GM12891 (cell line): Measurements from ENCODE around the gene RNU6-1. TPM values are rescaled to one million over a fixed set of nuclear protein-coding genes. Genes with fewer than 3 reads are reported as not detected.

Experiments used
- DNase-seq: peaks from one replicate; pipeline ENCODE4 v3.0.0; 2011; ENCODE audit warnings: low spot score; ENCODE audit not compliant: insufficient read length
- FAIRE-seq: peaks from 2 replicates; lab custom pipeline; 2011; peaks lifted over from hg19 to GRCh38; lab: Jason Lieb, UNC
- PAX5 ChIP-seq: IDR thresholded peaks from 2 replicates; pipeline ENCODE4 v1.6.1; 2011; ENCODE audit warnings: low read length, moderate library complexity, mild to moderate bottlenecking; ENCODE audit not compliant: insufficient read depth, severe bottlenecking
- POLR2A ChIP-seq: IDR thresholded peaks from 2 replicates; pipeline ENCODE4 v1.6.1; 2011; ENCODE audit warnings: low read depth, low read length, control low read depth
- POLR2AphosphoS5 ChIP-seq: IDR thresholded peaks from 2 replicates; pipeline ENCODE4 v1.6.1; 2011; ENCODE audit warnings: low read depth, low read length, control low read depth
- POU2F2 ChIP-seq: IDR thresholded peaks from 2 replicates; pipeline ENCODE4 v1.6.1; 2011; ENCODE audit warnings: low read depth, mild to moderate bottlenecking, control low read depth, low read length, moderate library complexity
- SPI1 ChIP-seq: IDR thresholded peaks from 2 replicates; pipeline ENCODE4 v1.6.1; 2011; ENCODE audit warnings: low read depth, low read length, control low read depth
- TAF1 ChIP-seq: IDR thresholded peaks from 2 replicates; pipeline ENCODE4 v1.6.1; 2011; ENCODE audit warnings: low read depth, low read length, control low read depth
- polyA plus RNA-seq: library from polyadenylated mRNA; unstranded; fragments of >200 nt; gene quantifications from one replicate; pipeline ENCODE4 v1.2.1, GENCODE V29; 2012; ENCODE audit warnings: low read depth, missing spikeins, inconsistent platforms; ENCODE audit not compliant: missing spikeins

RNU6-1 gene
- polyA plus RNA-seq = not detected

- no peak for DNase-seq
- peak; percentile 97 for FAIRE-seq
- TF ChIP-seq POLR2A = peak; percentile 78
- TF ChIP-seq POLR2AphosphoS5 = peak; percentile 87
- TF ChIP-seq POU2F2 = peak; percentile 99
- peak; percentile 80 for TF ChIP-seq TAF1
- peak; percentile 27 for TF ChIP-seq PAX5
- TF ChIP-seq SPI1 = no peak
Observed at GRCh38 chr15:67839929-67840748, at the start of gene RNU6-1. RNU6-1 (minus strand) TSS chr15:67840045.

DNA sequence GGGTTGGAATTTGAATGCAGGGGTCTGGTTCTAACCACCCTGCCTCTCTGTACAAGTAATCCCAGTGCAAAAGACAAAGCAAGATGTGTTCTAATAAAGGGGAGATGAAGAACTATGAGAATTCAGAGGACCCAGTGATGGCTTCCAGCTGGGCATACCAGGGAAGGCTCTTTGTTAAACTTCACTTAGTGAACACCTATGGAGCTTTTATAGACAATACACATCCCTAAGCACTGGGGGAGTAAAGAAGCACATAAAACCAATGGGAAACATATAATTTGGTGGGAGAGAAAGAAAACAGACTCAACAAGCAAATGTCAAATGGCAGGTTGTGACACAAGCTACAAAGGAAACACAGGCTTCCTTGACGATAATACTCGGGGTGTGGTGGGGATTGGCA, 47.9 kb upstream of the RNU6-1 start:
- DNase-seq (no peak), FAIRE-seq (no peak)

DNA sequence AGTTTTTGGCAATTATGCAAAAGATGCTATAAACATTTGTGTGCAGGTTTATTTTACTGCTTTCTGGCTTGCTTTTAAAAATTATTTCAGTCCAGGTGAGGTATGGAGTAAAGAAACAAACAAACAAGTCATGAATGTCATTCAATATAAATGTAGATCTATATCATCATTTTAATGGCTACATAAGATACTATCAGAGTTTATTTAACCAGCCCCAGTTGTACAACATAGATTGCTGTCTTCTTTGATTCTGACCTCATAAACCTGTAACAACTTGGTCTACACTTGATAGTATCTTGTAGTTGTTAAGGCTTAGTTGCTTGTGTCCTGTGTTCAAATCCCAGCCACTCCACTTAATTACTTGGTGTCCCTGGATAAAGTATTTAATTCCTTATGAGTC, 46.0 kb upstream of the RNU6-1 start:
- TF ChIP-seq SPI1 = no peak
- FAIRE-seq (no peak), DNase-seq (no peak)

More for the DNA sequence above, 47.9 kb upstream of the RNU6-1 start:
- TF ChIP-seq TAF1 = no peak
- no peak for TF ChIP-seq SPI1
- no peak for TF ChIP-seq PAX5
- TF ChIP-seq POU2F2 = no peak

DNA sequence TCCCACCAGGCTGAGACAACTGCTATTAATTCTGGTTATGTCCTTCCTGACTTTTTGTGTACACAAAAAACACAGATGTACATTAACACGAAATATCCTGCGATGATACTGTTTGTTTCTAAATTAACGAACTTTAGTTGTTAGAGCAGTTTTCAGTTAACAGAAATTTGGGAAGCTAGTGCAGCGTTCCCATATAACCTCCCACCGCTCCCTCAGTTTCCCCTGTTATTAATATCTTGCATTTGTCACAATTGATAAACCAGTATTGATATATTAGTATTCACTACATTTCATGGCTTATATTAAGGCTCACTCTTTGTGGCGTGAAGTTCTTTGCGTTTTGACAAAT, 45.3 kb upstream of the RNU6-1 start:
- no peak for FAIRE-seq
- TF ChIP-seq POU2F2 (no peak), POLR2A (no peak), SPI1 (no peak), PAX5 (no peak), POLR2AphosphoS5 (no peak), TAF1 (no peak)
- DNase-seq = no peak

DNA sequence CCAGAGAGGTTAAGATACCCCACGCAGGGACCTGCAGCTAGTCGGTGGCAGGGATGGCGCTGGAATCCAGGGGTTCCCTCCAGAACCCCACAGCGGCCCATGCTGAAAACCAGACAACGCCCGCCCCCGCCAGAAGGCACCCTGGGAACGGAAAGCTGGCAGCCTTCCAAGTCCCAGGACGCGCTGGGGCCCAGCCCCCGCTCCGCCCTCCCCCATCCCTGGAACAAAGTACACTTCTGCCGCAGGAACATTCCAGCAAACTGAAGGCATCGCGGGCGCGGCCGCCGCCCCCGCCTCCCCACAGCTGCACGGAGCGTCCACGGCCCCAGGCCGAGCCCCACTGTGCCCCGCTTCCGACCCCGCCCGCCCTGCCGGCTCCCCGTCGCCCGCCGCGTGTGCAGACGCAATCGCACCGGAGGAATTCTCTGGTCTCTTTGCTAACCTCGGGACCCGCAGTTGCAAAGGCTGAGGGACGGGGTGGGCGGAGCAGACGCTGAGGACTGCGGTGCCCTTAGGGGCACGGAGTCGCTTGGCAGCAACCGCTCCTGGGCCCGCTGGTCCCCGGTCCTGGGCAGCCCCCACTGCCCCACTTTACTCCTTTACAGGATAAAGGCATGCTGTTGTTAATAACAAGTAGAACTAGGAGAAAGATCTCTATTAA, 44.8 kb upstream of the RNU6-1 start:
- DNase-seq (no peak), FAIRE-seq (peak; percentile 9)
- TF ChIP-seq POU2F2 (no peak), SPI1 (no peak), POLR2AphosphoS5 (no peak), PAX5 (no peak)

DNA sequence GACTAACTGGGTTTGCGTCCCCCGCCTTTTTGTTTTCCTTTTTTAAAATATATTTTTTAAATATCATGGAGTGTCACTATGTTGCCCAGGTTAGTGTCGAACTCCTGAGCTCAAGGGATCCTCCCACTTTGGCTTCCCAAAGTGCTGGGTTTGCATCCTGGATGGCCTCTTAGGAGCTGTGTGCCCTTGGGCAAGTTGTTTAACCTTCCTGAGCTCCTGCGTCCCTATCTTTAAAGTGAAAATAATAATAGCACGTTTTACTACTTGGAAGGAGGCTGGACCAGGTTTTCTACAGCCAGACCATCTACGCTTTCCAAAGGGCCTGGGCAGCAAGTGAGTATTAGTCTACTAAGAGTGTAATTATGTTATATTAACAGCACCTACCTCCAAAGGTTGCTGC, 44.2 kb upstream of the RNU6-1 start:
- TF ChIP-seq SPI1 (no peak), POU2F2 (no peak), POLR2A (no peak)
- no peak for DNase-seq
- FAIRE-seq = no peak

- no peak for TF ChIP-seq PAX5
- no peak for TF ChIP-seq TAF1
- no peak for DNase-seq
- FAIRE-seq = no peak
Observed at GRCh38 chr15:67883234-67883773, 43.5 kb upstream of the RNU6-1 start.

DNA sequence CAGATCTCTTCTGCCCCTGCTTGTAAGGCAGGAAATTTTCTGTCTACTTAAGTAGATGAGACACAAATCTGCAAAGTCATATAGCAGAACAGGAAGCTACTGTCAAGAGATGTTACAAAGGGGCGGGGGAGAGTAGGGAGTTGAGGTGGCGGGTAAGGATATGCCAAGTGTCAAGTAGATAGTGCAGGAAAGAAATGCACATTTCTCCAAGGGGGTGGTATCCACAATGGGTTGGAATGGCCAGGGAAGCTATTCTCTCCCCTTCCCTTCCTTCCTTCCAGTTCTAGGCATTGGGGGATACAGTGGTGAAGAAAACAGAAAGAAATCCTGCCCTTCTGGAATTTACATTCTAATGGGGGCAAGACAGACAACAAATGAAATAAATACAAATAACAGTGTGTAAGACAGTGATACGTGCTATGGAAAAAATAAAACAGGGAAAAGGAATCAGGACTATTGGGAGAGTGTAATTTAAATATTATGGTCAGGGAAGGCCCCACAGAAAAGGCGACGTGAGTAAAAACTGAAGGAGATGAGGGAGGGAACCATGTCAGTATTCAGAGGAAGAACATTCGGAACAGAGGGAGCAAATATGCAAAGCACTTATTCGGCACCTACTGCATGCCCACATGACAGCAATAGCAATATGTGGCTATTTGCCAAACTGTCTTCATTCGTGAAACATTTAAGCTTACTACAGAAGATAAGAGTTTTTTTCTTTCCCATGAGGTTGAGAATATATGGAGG, 42.8 kb upstream of the RNU6-1 start:
- FAIRE-seq (peak; percentile 70), DNase-seq (no peak)
- TF ChIP-seq TAF1 (no peak), POLR2A (no peak), SPI1 (no peak), PAX5 (no peak), POLR2AphosphoS5 (no peak), POU2F2 (no peak)

DNA sequence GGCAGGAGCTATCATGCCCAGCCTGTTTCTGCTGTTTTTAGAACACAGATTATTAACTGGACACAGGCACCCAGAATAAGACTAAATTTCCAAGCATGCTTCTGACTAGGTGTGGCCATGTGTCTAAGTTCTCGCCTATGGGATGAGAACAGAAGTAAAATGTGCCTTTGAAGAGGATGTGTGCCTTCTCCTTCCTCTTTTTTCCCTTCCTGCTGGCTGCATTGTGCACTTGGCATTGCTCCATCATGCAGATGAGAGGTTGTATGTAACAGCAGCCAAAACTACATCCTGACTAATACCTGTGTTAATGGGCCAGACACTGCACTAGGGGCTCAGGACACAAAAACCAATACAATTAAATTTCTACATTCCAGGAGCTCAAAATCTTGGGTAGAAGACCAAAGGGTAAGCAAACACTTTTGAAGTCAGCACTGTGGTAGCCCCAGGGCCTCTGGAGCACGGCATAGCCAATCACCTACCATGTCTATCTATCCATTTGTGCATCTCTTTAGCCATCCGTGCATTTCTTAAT, 40.9 kb upstream of the RNU6-1 start:
- TF ChIP-seq POLR2A = no peak
- TF ChIP-seq PAX5 = no peak
- TF ChIP-seq POLR2AphosphoS5 = no peak
- peak; percentile 14; the same call in 1 of the 2 replicates for TF ChIP-seq SPI1
- TF ChIP-seq POU2F2 = no peak
- DNase-seq = no peak
- no peak for FAIRE-seq
